ENCODE results near the gene CBX4.

CBX4 gene

DNA sequence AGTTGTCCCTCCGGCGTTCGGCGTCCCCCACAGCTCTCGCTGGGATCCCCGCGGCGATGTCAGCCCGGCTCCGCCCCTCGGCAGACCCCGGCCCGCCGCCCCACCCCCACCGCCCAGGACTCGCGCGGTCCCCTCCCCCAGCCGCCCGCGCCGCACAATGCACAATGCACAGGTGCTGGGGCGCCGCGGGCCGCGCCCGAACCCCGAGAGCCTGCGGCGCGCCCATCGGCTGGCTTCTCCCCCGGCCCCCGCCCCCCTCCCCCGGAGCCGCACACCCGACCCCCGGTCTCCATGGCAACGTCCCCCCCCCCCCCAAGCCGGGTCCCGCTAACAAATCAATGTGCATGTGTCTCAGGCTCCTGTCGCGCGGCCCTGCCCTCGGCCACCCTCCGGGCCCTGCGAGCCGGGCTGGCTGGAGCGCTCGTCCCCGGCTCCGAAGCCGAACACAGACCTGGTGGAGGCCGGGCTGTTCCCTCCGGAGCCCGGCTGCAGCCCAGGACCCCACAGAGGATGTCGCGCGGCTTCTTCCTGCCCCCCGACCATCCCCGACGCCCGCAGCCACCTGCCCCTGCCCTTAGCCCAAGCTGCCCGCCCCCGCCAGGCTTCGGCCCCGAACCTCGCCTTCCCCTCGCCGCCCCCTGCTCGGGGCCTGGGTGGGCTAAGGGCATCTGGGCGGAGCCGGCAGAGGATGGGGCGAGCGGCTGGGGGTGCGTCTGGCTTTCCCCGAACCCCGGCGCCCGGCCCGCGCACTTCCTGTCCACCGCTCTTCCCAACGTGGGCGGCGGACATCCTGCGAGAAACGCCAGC, 41.5 kb downstream of the CBX4 start:
- TF ChIP-seq ZBTB7A (tag by site-specific recombination; IDR thresholded peaks at IDR 0.05; ENCODE audit: low read depth) (no peak), ZNF350 (tag by site-specific recombination; IDR thresholded peaks at IDR 0.05) (no peak), ZBTB8A (tag by site-specific recombination; IDR thresholded peaks at IDR 0.05) (peak; percentile 10; the same call in 1 of the 2 replicates), ZBTB20 (tag by site-specific recombination; IDR thresholded peaks at IDR 0.05) (peak; percentile 39; the same call in 1 of the 2 replicates), ZNF10 (tag by site-specific recombination; IDR thresholded peaks at IDR 0.05) (0 out of 2 replicates have a peak, but pooled peaks have one; percentile 21)
- Histone ChIP-seq H3K36me3 (ENCODE audit: control insufficient read depth in 2 of 2, insufficient read depth in 1 of 2, low read length in 2 of 2) (peaks cover 0 to 15% of the 10 kb centered on the region in 2 experiments; a peak in 1 of 3 replicates), H3K4me3 (ENCODE audit: low read depth, low read length) (peak overlapping the region; percentile 64), H3K27ac (ENCODE audit: extremely low read depth, low read depth, low read length) (peak overlapping the region; percentile 88; the same call in 1 of the 2 replicates), H3K9me3 (ENCODE audit: control insufficient read depth, insufficient read depth, low read depth, low read length) (no peaks in the 10 kb centered on the region), H3K4me1 (ENCODE audit: control insufficient read depth, insufficient read depth, low read length) (peaks cover 30% of the 10 kb centered on the region)
- CTCF ChIA-PET: interaction anchor here (0.5 to 1.0 kb wide), 8 partner anchors 8 to 166 kb away, joined by 3 to 4 read pairs (median 3); no protein-coding TSS in a partner anchor
- POLR2A ChIA-PET: interaction anchor here (0.6 to 3.7 kb wide), 24 partner anchors 9 to 304 kb away, joined by 3 to 61 read pairs (median 6); partner anchors contain the start of genes CBX2, CBX4 and GAA

DNA sequence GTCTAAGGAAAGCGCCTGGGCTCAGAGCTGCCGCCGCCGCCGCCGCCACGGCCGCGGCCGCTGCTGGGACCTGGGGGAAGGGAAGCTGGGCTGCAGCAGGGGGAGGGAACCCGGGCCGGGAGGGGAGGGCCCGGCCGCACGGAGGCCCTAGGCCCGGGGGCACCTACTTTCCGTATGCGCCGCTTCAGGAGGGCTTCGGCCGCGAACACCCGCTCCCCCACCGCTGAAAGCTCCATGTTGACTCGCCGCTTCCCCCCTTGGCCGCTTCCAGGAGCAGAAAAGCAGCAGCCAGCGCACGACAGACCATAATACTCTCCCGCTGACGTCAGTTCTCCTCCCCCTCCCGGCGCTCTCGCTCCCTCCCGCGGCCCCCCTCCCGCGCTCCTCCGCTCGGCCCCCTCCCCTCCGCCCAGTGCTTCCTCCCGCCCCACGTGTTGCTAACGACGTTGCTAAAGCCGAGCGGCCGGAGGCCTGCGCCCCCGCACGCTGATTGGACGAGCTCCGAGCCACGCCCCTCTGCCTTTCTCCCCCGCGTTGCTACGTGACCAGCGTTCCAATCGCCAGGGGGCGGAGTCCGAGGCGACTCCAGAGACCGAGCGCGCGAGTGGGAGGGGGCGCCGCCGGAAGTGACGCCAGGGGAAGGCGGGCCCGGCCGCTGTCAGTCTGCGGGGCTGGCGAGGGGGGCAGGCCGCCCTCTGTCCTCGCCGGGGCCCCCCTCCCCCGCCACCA, 42.3 kb downstream of the CBX4 start, which contains the start of gene CBX8:
Gene CBX8, minus strand, starts transcription at position 315 of the 729 bp plus-strand sequence. Its CDS starts 79 bp downstream, at position 236.
- Histone ChIP-seq H3K4me3 (ENCODE audit: low read depth, low read length) (peak within 1 kb of the TSS; percentile 95), H3K27ac (ENCODE audit: extremely low read depth, low read depth, low read length) (peak within 1 kb of the TSS; percentile 88), H3K36me3 (ENCODE audit: control insufficient read depth in 2 of 2, insufficient read depth in 1 of 2, low read length in 2 of 2) (peaks cover 0 to 15% of the 10 kb centered on the region in 2 experiments; a peak in 1 of 3 replicates), H3K9me3 (ENCODE audit: control insufficient read depth, insufficient read depth, low read depth, low read length) (no peaks in the 10 kb centered on the region), H3K4me1 (ENCODE audit: control insufficient read depth, insufficient read depth, low read length) (peaks cover 30% of the 10 kb centered on the region)
- CTCF ChIA-PET: interaction anchor here (0.5 to 1.1 kb wide), 9 partner anchors 8 to 167 kb away, joined by 3 to 4 read pairs (median 3); no protein-coding TSS in a partner anchor
- POLR2A ChIA-PET: interaction anchor here (0.6 to 3.7 kb wide), 25 partner anchors 10 to 1511 kb away, joined by 3 to 61 read pairs (median 6); partner anchors contain the start of genes CBX2, CBX4 and GAA
- TF ChIP-seq TRIM28 (IDR thresholded peaks at IDR 0.05; ENCODE audit: borderline replicate concordance, low read length) (no peak), ZNF664 (tag by site-specific recombination; IDR thresholded peaks at IDR 0.05) (no peak), ZFP69B (tag by site-specific recombination; IDR thresholded peaks at IDR 0.05) (no peak), ZNF791 (tag by site-specific recombination; IDR thresholded peaks at IDR 0.05) (no peak), WT1 (tag by site-specific recombination; IDR thresholded peaks at IDR 0.05) (peak; percentile 36; the same call in 1 of the 2 replicates), MZF1 (tag by site-specific recombination; IDR thresholded peaks at IDR 0.05; ENCODE audit: borderline replicate concordance) (0 out of 2 replicates have a peak, but pooled peaks have one; percentile 32), ZNF341 (tag by site-specific recombination; IDR thresholded peaks at IDR 0.05; ENCODE audit: low read depth) (peak; percentile 93), ZNF596 (tag by site-specific recombination; IDR thresholded peaks at IDR 0.05) (no peak), ZNF350 (tag by site-specific recombination; IDR thresholded peaks at IDR 0.05) (no peak), GLI4 (tag by site-specific recombination; IDR thresholded peaks at IDR 0.05) (no peak), ZFP37 (tag by site-specific recombination; IDR thresholded peaks at IDR 0.05) (no peak), ZFP41 (tag by site-specific recombination; IDR thresholded peaks at IDR 0.05; ENCODE audit: borderline replicate concordance) (no peak), ZNF426 (tag by site-specific recombination; IDR thresholded peaks at IDR 0.05) (no peak), ZNF121 (tag by site-specific recombination; IDR thresholded peaks at IDR 0.05) (no peak)
- TF ChIP-seq, protein P1, sequence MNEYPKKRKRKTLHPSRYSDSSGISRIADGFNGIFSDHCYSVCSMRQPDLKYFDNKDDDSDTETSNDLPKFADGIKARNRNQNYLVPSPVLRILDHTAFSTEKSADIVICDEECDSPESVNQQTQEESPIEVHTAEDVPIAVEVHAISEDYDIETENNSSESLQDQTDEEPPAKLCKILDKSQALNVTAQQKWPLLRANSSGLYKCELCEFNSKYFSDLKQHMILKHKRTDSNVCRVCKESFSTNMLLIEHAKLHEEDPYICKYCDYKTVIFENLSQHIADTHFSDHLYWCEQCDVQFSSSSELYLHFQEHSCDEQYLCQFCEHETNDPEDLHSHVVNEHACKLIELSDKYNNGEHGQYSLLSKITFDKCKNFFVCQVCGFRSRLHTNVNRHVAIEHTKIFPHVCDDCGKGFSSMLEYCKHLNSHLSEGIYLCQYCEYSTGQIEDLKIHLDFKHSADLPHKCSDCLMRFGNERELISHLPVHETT (tag by site-specific recombination; IDR thresholded peaks at IDR 0.05): 0 out of 2 replicates have a peak, but pooled peaks have one; percentile 55
- TF ChIP-seq, protein P2, sequence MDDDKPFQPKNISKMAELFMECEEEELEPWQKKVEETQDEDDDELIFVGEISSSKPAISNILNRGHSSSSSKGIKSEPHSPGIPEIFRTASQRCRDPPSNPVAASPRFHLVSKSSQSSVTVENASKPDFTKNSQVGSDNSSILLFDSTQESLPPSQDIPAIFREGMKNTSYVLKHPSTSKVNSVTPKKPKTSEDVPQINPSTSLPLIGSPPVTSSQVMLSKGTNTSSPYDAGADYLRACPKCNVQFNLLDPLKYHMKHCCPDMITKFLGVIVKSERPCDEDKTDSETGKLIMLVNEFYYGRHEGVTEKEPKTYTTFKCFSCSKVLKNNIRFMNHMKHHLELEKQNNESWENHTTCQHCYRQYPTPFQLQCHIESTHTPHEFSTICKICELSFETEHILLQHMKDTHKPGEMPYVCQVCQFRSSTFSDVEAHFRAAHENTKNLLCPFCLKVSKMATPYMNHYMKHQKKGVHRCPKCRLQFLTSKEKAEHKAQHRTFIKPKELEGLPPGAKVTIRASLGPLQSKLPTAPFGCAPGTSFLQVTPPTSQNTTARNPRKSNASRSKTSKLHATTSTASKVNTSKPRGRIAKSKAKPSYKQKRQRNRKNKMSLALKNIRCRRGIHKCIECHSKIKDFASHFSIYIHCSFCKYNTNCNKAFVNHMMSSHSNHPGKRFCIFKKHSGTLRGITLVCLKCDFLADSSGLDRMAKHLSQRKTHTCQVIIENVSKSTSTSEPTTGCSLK (tag by site-specific recombination; IDR thresholded peaks at IDR 0.05): no peak
- TF ChIP-seq, protein P3, sequence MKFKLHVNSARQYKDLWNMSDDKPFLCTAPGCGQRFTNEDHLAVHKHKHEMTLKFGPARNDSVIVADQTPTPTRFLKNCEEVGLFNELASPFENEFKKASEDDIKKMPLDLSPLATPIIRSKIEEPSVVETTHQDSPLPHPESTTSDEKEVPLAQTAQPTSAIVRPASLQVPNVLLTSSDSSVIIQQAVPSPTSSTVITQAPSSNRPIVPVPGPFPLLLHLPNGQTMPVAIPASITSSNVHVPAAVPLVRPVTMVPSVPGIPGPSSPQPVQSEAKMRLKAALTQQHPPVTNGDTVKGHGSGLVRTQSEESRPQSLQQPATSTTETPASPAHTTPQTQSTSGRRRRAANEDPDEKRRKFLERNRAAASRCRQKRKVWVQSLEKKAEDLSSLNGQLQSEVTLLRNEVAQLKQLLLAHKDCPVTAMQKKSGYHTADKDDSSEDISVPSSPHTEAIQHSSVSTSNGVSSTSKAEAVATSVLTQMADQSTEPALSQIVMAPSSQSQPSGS (tag by site-specific recombination; IDR thresholded peaks at IDR 0.05; ENCODE audit: low read depth): peak; percentile 88
- TF ChIP-seq, protein P4, sequence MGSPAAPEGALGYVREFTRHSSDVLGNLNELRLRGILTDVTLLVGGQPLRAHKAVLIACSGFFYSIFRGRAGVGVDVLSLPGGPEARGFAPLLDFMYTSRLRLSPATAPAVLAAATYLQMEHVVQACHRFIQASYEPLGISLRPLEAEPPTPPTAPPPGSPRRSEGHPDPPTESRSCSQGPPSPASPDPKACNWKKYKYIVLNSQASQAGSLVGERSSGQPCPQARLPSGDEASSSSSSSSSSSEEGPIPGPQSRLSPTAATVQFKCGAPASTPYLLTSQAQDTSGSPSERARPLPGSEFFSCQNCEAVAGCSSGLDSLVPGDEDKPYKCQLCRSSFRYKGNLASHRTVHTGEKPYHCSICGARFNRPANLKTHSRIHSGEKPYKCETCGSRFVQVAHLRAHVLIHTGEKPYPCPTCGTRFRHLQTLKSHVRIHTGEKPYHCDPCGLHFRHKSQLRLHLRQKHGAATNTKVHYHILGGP (tag by site-specific recombination; IDR thresholded peaks at IDR 0.05): no peak
